HEK293 (cell line): ENCODE data around the gene GAA.
A peak's percentile ranks its signal among the peaks of the same experiment; 100 is the strongest.

Experiments used
- CTCF ChIA-PET: fragments of 350-600 bp; formaldehyde crosslinking; extraction: SDS; loops from one replicate; lab custom pipeline; 2021; ENCODE audit warnings: antibody characterized with exemption; lab: Yijun Ruan, JAX
- POLR2A ChIA-PET: fragments of 300-600 bp; formaldehyde crosslinking; extraction: SDS; loops from one replicate; lab custom pipeline; 2020; ENCODE audit warnings: antibody characterized with exemption, inconsistent platforms; lab: Yijun Ruan, JAX
- H3K27ac ChIP-seq: fragments of 200-500 bp; sonication (Bioruptor generic); 2 replicates; pipeline ENCODE4 v1.5.1; 2014; ENCODE audit warnings: low read depth, low read length, control low read depth, inconsistent platforms; ENCODE audit errors: extremely low read depth
- H3K36me3 ChIP-seq, 2 experiments: fragments of 200-500 bp in 1 of 2; sonication (Bioruptor generic) in 1 of 2; 1 replicate in 1 of 2; 2 replicates in 1 of 2; pipeline ENCODE4 v1.5.1; 2014 to 2017; ENCODE audit warnings: inconsistent platforms in 2 of 2, low read length in 2 of 2; ENCODE audit not compliant: control insufficient read depth in 2 of 2, insufficient read depth in 1 of 2
- H3K4me1 ChIP-seq: fragments of 200-500 bp; sonication (Bioruptor generic); 2 replicates; pipeline ENCODE4 v1.5.1; 2014; ENCODE audit warnings: mild to moderate bottlenecking, low read length, inconsistent platforms; ENCODE audit not compliant: control insufficient read depth, insufficient read depth
- H3K4me3 ChIP-seq: 2 replicates; pipeline ENCODE4 v1.5.1; 2011; ENCODE audit warnings: low read depth, mild to moderate bottlenecking, control low read depth, low read length, moderate library complexity
- H3K9me3 ChIP-seq: fragments of 200-500 bp; sonication (Bioruptor generic); 2 replicates; pipeline ENCODE4 v1.5.1; 2014; ENCODE audit warnings: low read depth, low read length, inconsistent platforms; ENCODE audit not compliant: control insufficient read depth, insufficient read depth
- GLI2 ChIP-seq: fragments of 450-650 bp; formaldehyde crosslinking; IDR thresholded peaks from 2 replicates; pipeline ENCODE4; 2017; ENCODE audit warnings: missing biosample characterization, missing genetic modification characterization, low read depth, borderline replicate concordance
- GLIS2 ChIP-seq: fragments of 450-650 bp; formaldehyde crosslinking; IDR thresholded peaks from 2 replicates; pipeline ENCODE4 v1.5.1; 2016; ENCODE audit warnings: missing biosample characterization, missing genetic modification characterization
- HOXA7 ChIP-seq: sonication (generic); formaldehyde crosslinking; IDR thresholded peaks from 2 replicates; pipeline ENCODE4 v1.8.1; 2022; ENCODE audit warnings: missing genetic modification reagents, borderline replicate concordance
- HOXD13 ChIP-seq: sonication (generic); formaldehyde crosslinking; IDR thresholded peaks from 2 replicates; pipeline ENCODE4 v1.8.0; 2022; ENCODE audit warnings: missing genetic modification reagents, borderline replicate concordance
- IKZF3 ChIP-seq: fragments of 450-650 bp; IDR thresholded peaks from 2 replicates; pipeline ENCODE4 v1.5.0; 2018; ENCODE audit warnings: missing biosample characterization, mild to moderate bottlenecking, missing genetic modification characterization, moderate library complexity
- KLF16 ChIP-seq: fragments of 450-650 bp; formaldehyde crosslinking; IDR thresholded peaks from 2 replicates; pipeline ENCODE4 v1.5.1; 2017; ENCODE audit warnings: missing biosample characterization, missing genetic modification characterization
- KLF7 ChIP-seq: fragments of 450-650 bp; formaldehyde crosslinking; IDR thresholded peaks from 2 replicates; pipeline ENCODE4 v1.5.1; 2016; ENCODE audit warnings: missing biosample characterization, missing genetic modification characterization, borderline replicate concordance
- MZF1 ChIP-seq: fragments of 450-650 bp; formaldehyde crosslinking; IDR thresholded peaks from 2 replicates; pipeline ENCODE4 v1.5.1; 2017; ENCODE audit warnings: missing biosample characterization, missing genetic modification characterization, borderline replicate concordance
- SCRT1 ChIP-seq: fragments of 450-650 bp; formaldehyde crosslinking; IDR thresholded peaks from 2 replicates; pipeline ENCODE4 v1.5.1; 2016; ENCODE audit warnings: missing biosample characterization, missing genetic modification characterization, borderline replicate concordance
- YY1 ChIP-seq: fragments of 450-650 bp; formaldehyde crosslinking; IDR thresholded peaks from 2 replicates; pipeline ENCODE4 v1.5.1; 2018; ENCODE audit warnings: missing biosample characterization, missing genetic modification characterization
- ZBTB21 ChIP-seq: fragments of 450-650 bp; formaldehyde crosslinking; IDR thresholded peaks from 2 replicates; pipeline ENCODE4 v1.5.1; 2017; ENCODE audit warnings: missing biosample characterization, missing genetic modification characterization
- ZBTB48 ChIP-seq: fragments of 450-650 bp; formaldehyde crosslinking; IDR thresholded peaks from 2 replicates; pipeline ENCODE4 v1.5.1; 2016; ENCODE audit warnings: missing biosample characterization, missing genetic modification characterization
- ZBTB7A ChIP-seq: fragments of 450-650 bp; formaldehyde crosslinking; IDR thresholded peaks from 2 replicates; pipeline ENCODE4 v1.5.1; 2016; ENCODE audit warnings: low read depth, missing biosample characterization, missing genetic modification characterization
- ZFP37 ChIP-seq: fragments of 450-650 bp; formaldehyde crosslinking; IDR thresholded peaks from 2 replicates; pipeline ENCODE4 v1.5.1; 2016; ENCODE audit warnings: missing biosample characterization, missing genetic modification characterization
- ZNF138 ChIP-seq: fragments of 450-650 bp; formaldehyde crosslinking; IDR thresholded peaks from 2 replicates; pipeline ENCODE4 v1.5.1; 2016; ENCODE audit warnings: missing biosample characterization, missing genetic modification characterization, borderline replicate concordance
- ZNF2 ChIP-seq: fragments of 450-650 bp; formaldehyde crosslinking; IDR thresholded peaks from 2 replicates; pipeline ENCODE4 v1.5.1; 2016; ENCODE audit warnings: missing biosample characterization, missing genetic modification characterization
- ZNF514 ChIP-seq: fragments of 450-650 bp; formaldehyde crosslinking; IDR thresholded peaks from 2 replicates; pipeline ENCODE4 v1.5.1; 2016; ENCODE audit warnings: missing biosample characterization, missing genetic modification characterization
- ZNF610 ChIP-seq: fragments of 450-650 bp; formaldehyde crosslinking; IDR thresholded peaks from 2 replicates; pipeline ENCODE4 v1.5.1; 2016; ENCODE audit warnings: missing biosample characterization, missing genetic modification characterization, borderline replicate concordance
- ZNF701 ChIP-seq: fragments of 450-650 bp; formaldehyde crosslinking; IDR thresholded peaks from 2 replicates; pipeline ENCODE4 v1.5.1; 2016; ENCODE audit warnings: missing biosample characterization, missing genetic modification characterization
- ZNF791 ChIP-seq: fragments of 450-650 bp; formaldehyde crosslinking; IDR thresholded peaks from 2 replicates; pipeline ENCODE4 v1.5.1; 2016; ENCODE audit warnings: missing biosample characterization, missing genetic modification characterization
- TF ChIP-seq, protein P1 (sequence below): fragments of 450-650 bp; formaldehyde crosslinking; IDR thresholded peaks from 2 replicates; pipeline ENCODE4 v1.5.1; 2016; ENCODE audit warnings: missing biosample characterization, missing genetic modification characterization, low read depth
- TF ChIP-seq, protein P2 (sequence below): fragments of 450-650 bp; formaldehyde crosslinking; IDR thresholded peaks from 2 replicates; pipeline ENCODE4 v1.5.1; 2017; ENCODE audit warnings: missing biosample characterization, mild to moderate bottlenecking, missing genetic modification characterization, moderate library complexity
- TF ChIP-seq, protein P3 (sequence below): fragments of 450-650 bp; formaldehyde crosslinking; IDR thresholded peaks from 2 replicates; pipeline ENCODE4 v1.5.1; 2016; ENCODE audit warnings: missing biosample characterization, missing genetic modification characterization, low read depth
- TF ChIP-seq, protein P4 (sequence below): fragments of 450-650 bp; formaldehyde crosslinking; conservative IDR thresholded peaks from 2 replicates; pipeline ENCODE4 v1.5.1; 2016; ENCODE audit warnings: low read depth, missing biosample characterization, missing genetic modification characterization
- TF ChIP-seq, protein P5 (sequence below): fragments of 450-650 bp; formaldehyde crosslinking; IDR thresholded peaks from 2 replicates; pipeline ENCODE4 v1.5.0; 2017; ENCODE audit warnings: missing biosample characterization, missing genetic modification characterization, borderline replicate concordance

The GAA gene

DNA sequence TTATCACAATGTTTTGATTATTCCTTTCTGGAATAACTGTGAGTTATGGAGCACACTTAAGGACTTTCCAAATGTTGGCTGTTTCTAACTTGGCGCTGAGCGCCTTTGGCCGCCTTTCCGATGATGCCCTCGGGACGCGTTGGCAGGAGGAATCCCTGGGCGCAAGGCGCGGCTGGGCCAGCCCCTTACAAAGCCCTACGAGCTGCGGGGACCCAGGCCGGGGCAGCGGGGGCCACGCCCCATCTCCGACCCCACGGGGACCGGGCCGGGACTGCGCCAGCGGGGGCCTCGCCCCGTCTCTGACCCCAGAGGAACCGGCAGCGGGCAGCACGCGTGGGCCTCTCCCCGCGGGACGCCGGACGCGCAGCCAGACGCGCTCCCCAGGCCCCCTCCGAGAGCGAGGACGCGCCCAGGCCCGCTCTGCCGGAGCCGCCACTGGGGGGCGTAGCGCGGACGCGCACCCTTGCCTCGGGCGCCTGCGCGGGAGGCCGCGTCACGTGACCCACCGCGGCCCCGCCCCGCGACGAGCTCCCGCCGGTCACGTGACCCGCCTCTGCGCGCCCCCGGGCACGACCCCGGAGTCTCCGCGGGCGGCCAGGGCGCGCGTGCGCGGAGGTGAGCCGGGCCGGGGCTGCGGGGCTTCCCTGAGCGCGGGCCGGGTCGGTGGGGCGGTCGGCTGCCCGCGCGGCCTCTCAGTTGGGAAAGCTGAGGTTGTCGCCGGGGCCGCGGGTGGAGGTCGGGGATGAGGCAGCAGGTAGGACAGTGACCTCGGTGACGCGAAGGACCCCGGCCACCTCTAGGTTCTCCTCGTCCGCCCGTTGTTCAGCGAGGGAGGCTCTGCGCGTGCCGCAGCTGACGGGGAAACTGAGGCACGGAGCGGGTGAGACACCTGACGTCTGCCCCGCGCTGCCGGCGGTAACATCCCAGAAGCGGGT lies at the start of gene GAA:
Gene GAA (plus strand): TSS at position 571 of the 935 bp plus-strand sequence. CDS start 3,006 bp downstream, outside the sequence.
- Histone ChIP-seq H3K36me3 (peaks cover 0 to 2% of the 10 kb centered on the region in 2 experiments; a peak in 1 of 3 replicates), H3K9me3 (no peaks in the 10 kb centered on the region), H3K27ac (peak within 1 kb of the TSS; percentile 73; the same call in 1 of the 2 replicates), H3K4me1 (peaks cover 4% of the 10 kb centered on the region; the same call in 1 of the 2 replicates), H3K4me3 (peak within 1 kb of the TSS; percentile 88)
- ChIA-PET POLR2A (interaction anchor here (0.6 to 1.8 kb wide), 28 partner anchors 9 to 353 kb away, joined by 3 to 24 read pairs (median 4); partner anchors contain the start of genes CBX8 and EIF4A3), CTCF (interaction anchor here (0.6 to 3.0 kb wide), 55 partner anchors 9 to 1905 kb away, joined by 3 to 31 read pairs (median 4); no protein-coding TSS in a partner anchor)
- TF ChIP-seq ZNF701 (tag by site-specific recombination) (no peak), HOXA7 (CRISPR knock-in tag) (no peak), ZFP37 (tag by site-specific recombination) (no peak), MZF1 (no peak), HOXD13 (CRISPR knock-in tag) (no peak), ZBTB7A (tag by site-specific recombination) (peak; percentile 48; the same call in 1 of the 2 replicates), ZNF610 (tag by site-specific recombination) (peak; percentile 52; the same call in 1 of the 2 replicates), KLF7 (tag by site-specific recombination) (no peak), ZBTB21 (tag by site-specific recombination) (no peak), SCRT1 (tag by site-specific recombination) (no peak), ZNF514 (tag by site-specific recombination) (no peak), GLI2 (tag by site-specific recombination) (no peak), GLIS2 (tag by site-specific recombination) (peak; percentile 93), ZBTB48 (tag by site-specific recombination) (peak; percentile 93), KLF16 (tag by site-specific recombination) (peak; percentile 25; the same call in 1 of the 2 replicates), ZNF138 (no peak), IKZF3 (no peak; the same call in 1 of the 2 replicates), YY1 (tag by site-specific recombination) (0 out of 2 replicates have a peak, but pooled peaks have one; percentile 29), ZNF791 (tag by site-specific recombination) (no peak), ZNF2 (tag by site-specific recombination) (no peak)
- TF ChIP-seq, protein P1, sequence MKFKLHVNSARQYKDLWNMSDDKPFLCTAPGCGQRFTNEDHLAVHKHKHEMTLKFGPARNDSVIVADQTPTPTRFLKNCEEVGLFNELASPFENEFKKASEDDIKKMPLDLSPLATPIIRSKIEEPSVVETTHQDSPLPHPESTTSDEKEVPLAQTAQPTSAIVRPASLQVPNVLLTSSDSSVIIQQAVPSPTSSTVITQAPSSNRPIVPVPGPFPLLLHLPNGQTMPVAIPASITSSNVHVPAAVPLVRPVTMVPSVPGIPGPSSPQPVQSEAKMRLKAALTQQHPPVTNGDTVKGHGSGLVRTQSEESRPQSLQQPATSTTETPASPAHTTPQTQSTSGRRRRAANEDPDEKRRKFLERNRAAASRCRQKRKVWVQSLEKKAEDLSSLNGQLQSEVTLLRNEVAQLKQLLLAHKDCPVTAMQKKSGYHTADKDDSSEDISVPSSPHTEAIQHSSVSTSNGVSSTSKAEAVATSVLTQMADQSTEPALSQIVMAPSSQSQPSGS (tag by site-specific recombination), result no peak
- TF ChIP-seq, protein P2, sequence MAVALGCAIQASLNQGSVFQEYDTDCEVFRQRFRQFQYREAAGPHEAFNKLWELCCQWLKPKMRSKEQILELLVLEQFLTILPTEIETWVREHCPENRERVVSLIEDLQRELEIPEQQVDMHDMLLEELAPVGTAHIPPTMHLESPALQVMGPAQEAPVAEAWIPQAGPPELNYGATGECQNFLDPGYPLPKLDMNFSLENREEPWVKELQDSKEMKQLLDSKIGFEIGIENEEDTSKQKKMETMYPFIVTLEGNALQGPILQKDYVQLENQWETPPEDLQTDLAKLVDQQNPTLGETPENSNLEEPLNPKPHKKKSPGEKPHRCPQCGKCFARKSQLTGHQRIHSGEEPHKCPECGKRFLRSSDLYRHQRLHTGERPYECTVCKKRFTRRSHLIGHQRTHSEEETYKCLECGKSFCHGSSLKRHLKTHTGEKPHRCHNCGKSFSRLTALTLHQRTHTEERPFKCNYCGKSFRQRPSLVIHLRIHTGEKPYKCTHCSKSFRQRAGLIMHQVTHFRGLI (tag by site-specific recombination), result peak; percentile 70; the same call in 1 of the 2 replicates
- TF ChIP-seq, protein P3, sequence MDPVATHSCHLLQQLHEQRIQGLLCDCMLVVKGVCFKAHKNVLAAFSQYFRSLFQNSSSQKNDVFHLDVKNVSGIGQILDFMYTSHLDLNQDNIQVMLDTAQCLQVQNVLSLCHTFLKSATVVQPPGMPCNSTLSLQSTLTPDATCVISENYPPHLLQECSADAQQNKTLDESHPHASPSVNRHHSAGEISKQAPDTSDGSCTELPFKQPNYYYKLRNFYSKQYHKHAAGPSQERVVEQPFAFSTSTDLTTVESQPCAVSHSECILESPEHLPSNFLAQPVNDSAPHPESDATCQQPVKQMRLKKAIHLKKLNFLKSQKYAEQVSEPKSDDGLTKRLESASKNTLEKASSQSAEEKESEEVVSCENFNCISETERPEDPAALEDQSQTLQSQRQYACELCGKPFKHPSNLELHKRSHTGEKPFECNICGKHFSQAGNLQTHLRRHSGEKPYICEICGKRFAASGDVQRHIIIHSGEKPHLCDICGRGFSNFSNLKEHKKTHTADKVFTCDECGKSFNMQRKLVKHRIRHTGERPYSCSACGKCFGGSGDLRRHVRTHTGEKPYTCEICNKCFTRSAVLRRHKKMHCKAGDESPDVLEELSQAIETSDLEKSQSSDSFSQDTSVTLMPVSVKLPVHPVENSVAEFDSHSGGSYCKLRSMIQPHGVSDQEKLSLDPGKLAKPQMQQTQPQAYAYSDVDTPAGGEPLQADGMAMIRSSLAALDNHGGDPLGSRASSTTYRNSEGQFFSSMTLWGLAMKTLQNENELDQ, result no peak
- TF ChIP-seq, protein P4, sequence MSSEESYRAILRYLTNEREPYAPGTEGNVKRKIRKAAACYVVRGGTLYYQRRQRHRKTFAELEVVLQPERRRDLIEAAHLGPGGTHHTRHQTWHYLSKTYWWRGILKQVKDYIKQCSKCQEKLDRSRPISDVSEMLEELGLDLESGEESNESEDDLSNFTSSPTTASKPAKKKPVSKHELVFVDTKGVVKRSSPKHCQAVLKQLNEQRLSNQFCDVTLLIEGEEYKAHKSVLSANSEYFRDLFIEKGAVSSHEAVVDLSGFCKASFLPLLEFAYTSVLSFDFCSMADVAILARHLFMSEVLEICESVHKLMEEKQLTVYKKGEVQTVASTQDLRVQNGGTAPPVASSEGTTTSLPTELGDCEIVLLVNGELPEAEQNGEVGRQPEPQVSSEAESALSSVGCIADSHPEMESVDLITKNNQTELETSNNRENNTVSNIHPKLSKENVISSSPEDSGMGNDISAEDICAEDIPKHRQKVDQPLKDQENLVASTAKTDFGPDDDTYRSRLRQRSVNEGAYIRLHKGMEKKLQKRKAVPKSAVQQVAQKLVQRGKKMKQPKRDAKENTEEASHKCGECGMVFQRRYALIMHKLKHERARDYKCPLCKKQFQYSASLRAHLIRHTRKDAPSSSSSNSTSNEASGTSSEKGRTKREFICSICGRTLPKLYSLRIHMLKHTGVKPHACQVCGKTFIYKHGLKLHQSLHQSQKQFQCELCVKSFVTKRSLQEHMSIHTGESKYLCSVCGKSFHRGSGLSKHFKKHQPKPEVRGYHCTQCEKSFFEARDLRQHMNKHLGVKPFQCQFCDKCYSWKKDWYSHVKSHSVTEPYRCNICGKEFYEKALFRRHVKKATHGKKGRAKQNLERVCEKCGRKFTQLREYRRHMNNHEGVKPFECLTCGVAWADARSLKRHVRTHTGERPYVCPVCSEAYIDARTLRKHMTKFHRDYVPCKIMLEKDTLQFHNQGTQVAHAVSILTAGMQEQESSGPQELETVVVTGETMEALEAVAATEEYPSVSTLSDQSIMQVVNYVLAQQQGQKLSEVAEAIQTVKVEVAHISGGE (tag by site-specific recombination), result no peak
- TF ChIP-seq, protein P5, sequence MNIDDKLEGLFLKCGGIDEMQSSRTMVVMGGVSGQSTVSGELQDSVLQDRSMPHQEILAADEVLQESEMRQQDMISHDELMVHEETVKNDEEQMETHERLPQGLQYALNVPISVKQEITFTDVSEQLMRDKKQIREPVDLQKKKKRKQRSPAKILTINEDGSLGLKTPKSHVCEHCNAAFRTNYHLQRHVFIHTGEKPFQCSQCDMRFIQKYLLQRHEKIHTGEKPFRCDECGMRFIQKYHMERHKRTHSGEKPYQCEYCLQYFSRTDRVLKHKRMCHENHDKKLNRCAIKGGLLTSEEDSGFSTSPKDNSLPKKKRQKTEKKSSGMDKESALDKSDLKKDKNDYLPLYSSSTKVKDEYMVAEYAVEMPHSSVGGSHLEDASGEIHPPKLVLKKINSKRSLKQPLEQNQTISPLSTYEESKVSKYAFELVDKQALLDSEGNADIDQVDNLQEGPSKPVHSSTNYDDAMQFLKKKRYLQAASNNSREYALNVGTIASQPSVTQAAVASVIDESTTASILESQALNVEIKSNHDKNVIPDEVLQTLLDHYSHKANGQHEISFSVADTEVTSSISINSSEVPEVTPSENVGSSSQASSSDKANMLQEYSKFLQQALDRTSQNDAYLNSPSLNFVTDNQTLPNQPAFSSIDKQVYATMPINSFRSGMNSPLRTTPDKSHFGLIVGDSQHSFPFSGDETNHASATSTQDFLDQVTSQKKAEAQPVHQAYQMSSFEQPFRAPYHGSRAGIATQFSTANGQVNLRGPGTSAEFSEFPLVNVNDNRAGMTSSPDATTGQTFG (tag by site-specific recombination), result no peak
